ENCODE results near the gene ADCYAP1R1. TPM values are rescaled to one million over a fixed set of nuclear protein-coding genes. Genes with fewer than 3 reads are reported as not detected.

The ADCYAP1R1 gene
- total RNA-seq, 1 donor = not detected

DNA sequence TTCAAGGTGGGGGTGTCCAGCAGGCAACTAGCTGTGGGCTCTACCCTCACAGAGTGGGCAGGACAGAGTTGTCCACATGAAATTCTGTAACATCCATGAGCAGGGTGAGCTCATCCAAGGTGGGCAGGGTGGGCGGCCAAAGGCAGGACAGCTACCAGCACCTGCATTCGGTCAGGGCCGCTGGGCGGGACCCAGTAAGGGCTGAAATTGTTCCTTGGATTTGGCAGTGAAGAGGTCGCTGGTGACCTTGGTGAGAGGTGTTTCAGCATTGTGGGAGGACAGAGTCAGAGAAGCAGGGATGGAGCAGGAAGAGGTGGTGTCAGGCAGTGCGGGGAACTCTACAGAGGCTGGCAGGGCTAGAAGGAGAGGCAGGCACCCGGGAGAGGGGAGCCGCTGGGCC is 23.9 kb downstream of the ADCYAP1R1 start:
- TF ChIP-seq CTCF (IDR thresholded peaks at IDR 0.05; ENCODE audit: insufficient read depth, low read length) = no peak
- H3K4me3 ChIP-seq (ENCODE audit: low read depth, low read length) = no peak overlapping the region
- no peak for DNase-seq (ENCODE audit: low read depth)

GRCh38 chr7:31076641-31077310 is 24.7 kb downstream of the ADCYAP1R1 start:
- DNase-seq (ENCODE audit: low read depth) = no peak
- H3K4me3 ChIP-seq (ENCODE audit: low read depth, low read length) = no peak overlapping the region
- TF ChIP-seq CTCF (IDR thresholded peaks at IDR 0.05; ENCODE audit: insufficient read depth, low read length) = no peak

GRCh38 chr7:31077484-31078362 is 25.6 kb downstream of the ADCYAP1R1 start:
- DNase-seq (ENCODE audit: low read depth) = no peak
- no peak for TF ChIP-seq CTCF (IDR thresholded peaks at IDR 0.05; ENCODE audit: insufficient read depth, low read length)
- H3K4me3 ChIP-seq (ENCODE audit: low read depth, low read length) = no peak overlapping the region

DNA sequence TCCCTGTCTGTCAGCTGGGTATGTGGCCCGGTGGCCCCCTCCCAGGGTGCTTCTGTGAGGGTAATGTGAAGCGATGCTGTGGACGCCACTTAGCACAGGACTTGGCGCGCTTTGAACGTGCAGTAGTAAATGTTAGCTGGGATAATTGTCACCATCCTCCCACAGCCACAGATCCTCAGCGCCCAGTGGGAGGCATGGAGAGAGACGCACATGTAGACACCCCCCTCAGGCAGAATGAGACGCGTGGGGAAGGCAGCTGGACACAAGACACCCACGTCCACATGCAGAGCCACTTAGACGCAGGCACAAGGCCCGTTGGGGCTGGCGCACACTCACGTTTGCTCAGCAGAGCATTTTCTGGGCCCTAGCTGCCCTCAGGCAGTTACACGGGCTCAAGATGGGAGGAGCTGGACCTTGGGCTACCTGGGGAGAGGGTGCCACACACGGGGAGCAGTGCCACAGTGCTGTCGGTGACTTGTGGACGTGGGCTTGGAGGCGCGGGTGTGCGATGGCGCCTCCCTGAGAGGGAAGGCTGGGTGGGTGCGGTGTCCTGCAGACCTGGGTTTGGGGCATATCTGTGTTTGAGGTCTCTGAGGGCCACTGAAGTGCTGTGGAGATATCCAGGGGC is 26.4 kb downstream of the ADCYAP1R1 start:
- no peak for DNase-seq (ENCODE audit: low read depth)
- no peak for TF ChIP-seq CTCF (IDR thresholded peaks at IDR 0.05; ENCODE audit: insufficient read depth, low read length)

DNA sequence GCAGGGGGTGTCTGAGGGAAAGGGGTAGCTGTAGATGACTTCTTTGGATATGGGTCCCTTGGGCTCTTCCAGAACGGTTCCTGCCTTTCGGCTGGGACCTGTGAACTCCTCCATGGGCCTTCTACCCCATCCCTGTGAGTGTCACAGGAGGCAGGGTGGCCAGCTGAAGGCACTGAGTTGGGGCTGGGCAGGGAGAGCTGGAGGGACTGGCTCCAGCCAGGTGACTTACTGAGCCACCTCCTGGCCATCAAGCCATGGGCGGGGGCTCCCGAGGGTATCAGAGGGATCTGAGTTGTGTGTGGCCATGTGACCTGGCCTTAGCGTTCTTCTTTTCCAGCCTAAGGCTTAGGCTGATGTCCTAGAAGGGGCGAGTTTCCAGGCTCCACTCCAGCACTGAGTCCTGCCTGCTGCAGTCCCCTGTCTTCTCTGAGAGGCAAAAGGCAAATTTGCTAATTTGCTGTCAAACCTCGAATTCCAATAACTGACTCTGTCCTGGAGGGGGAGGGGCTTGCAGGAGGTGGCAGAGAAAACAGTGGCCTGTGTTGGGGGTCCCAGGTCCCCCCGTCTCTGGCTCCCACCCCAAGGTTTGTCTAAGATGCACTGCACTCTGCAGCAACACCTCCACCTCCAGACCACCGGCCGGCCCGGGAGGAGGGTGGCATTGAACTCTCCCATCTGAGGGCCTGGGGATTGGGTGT is 27.2 kb downstream of the ADCYAP1R1 start:
- TF ChIP-seq CTCF (IDR thresholded peaks at IDR 0.05; ENCODE audit: insufficient read depth, low read length) = no peak
- DNase-seq (ENCODE audit: low read depth) = no peak
- no peak overlapping the region for H3K4me3 ChIP-seq (ENCODE audit: low read depth, low read length)

More for the DNA sequence above, 26.4 kb downstream of the ADCYAP1R1 start:
- no peak overlapping the region for H3K4me3 ChIP-seq (ENCODE audit: low read depth, low read length)

- DNase-seq (ENCODE audit: low read depth) = no peak
- H3K4me3 ChIP-seq (ENCODE audit: low read depth, low read length) = no peak overlapping the region
- no peak for TF ChIP-seq CTCF (IDR thresholded peaks at IDR 0.05; ENCODE audit: insufficient read depth, low read length)
Measured at GRCh38 chr7:31079824-31080511, 27.9 kb downstream of the ADCYAP1R1 start.

Measured in fibroblast of the aortic adventitia (primary cell).